ENCODE results near the gene TRIAP1.

TRIAP1 gene

DNA sequence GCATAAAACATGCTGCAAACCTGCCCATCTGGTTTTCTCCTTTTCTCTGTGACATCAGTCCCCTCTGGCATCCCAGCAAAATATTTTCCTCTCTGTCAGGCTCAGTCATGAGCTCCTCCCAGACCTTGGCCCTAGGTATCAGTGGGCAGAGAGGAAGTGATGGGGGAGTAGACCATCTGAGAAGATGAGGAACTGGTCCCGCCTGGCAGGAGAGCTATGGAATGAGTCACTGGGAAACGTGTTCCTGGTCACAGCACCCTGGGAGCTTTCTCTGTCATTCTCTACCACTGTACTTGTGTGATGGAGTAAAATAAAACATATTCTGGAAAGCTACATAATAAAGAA, 28.4 kb upstream of the TRIAP1 start:
- H3K9me3 Mint-ChIP-seq, result no peaks in the 10 kb centered on the region
- H3K4me3 Mint-ChIP-seq, result no peak overlapping the region
- H3K27me3 Mint-ChIP-seq, result no peaks in the 10 kb centered on the region
- no peak overlapping the region for H3K27ac Mint-ChIP-seq
- H3K36me3 Mint-ChIP-seq (ENCODE audit: low read depth), result no peaks in the 10 kb centered on the region
- peaks cover 36% of the 10 kb centered on the region for H3K4me1 Mint-ChIP-seq (ENCODE audit: low read depth)

DNA sequence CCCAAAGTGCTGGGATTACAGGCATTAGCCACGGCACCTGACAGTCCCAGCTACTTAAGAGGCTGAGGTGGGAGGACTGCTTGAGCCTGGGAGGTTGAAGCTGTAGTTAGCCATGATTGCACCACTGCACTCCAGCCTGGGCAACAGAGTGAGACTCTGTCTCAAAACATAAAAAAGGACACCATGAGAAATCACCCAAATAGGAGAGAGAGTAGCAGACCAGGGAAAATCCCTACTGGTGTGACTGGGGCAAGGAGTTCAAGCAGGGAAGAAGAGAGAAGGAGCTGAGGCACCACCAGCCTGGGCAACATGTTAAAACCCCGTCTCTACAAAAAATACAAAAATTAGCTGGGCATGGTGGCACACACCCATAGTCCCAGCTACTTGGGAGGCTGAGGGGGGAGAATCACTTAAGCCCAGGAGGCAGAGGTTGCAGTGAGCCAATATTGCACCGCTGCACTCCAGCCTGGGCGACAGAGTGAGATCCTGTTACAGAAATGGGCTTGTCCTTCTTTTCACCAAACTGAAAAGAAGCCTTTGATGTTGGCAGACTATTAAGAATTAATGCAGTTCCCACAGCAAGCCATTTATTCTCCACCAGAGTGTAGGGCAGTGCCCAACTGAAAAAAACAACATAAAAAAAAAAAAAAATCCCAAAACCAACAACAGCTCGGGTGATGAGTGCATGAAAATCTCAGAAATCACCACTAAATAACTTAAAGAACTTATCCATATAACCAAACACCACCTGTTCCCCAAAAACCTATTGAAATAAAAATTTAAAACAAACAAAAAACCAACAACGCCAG, 27.8 kb upstream of the TRIAP1 start:
- Mint-ChIP-seq H3K27ac (no peak overlapping the region), H3K4me3 (no peak overlapping the region), H3K4me1 (ENCODE audit: low read depth) (peaks cover 36% of the 10 kb centered on the region), H3K36me3 (ENCODE audit: low read depth) (no peaks in the 10 kb centered on the region), H3K9me3 (no peaks in the 10 kb centered on the region), H3K27me3 (no peaks in the 10 kb centered on the region)

DNA sequence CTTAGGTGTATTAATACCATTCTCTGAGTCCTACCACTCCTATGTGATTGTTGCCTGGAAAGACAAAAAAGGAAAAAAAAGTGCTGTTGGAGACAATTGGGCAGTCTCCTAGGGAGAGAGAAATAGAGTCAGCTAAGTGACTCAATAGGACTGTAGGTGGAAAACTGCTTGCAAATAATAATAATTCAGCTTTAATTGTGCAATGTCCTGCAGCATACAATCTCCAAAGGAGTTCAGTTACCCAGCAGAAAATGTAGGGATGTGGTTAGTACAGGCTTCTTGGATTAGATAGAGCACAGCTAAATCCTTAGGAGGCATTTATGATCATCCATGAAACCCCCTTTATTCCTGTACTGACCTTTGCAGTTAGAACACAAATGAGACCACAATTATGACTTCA, 26.3 kb upstream of the TRIAP1 start:
- H3K27ac Mint-ChIP-seq, result no peak overlapping the region
- peaks cover 45% of the 10 kb centered on the region for H3K4me1 Mint-ChIP-seq (ENCODE audit: low read depth)
- H3K27me3 Mint-ChIP-seq, result no peaks in the 10 kb centered on the region
- H3K4me3 Mint-ChIP-seq, result no peak overlapping the region
- H3K36me3 Mint-ChIP-seq (ENCODE audit: low read depth), result peaks cover 7% of the 10 kb centered on the region
- H3K9me3 Mint-ChIP-seq, result no peaks in the 10 kb centered on the region

DNA sequence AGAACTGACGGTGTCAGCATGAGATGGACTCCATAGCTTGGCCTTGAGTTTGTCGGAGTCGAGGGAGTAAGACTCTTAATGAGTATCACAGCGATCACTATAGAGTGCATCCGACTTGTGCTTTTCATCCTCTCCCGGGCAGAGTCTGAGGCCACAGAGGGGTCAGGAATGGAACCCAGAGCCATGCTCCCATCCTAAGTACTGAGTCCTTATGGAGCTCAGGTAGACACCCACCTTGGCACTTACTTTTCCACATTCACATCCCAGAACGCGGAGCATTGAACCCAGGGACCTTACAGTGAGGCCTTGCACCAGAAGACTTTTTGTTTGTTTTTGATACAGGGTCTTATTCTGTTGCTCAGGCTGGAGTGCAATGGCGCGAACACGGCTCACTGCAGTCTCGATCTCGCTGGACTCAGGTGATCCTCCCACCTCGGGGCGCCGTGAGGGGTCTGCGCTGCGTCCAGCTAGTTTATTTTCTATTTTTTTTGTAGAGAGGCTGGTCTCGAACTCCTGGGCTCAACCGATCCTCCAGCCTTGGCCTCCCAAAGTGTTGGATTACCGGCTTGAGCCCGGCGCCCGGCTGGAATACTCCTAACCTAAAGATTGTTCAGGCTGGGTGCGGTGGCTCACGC, 24.1 kb upstream of the TRIAP1 start:
- Mint-ChIP-seq H3K9me3 (no peaks in the 10 kb centered on the region), H3K4me1 (ENCODE audit: low read depth) (peaks cover 66% of the 10 kb centered on the region), H3K27me3 (no peaks in the 10 kb centered on the region), H3K27ac (peak overlapping the region; percentile 76), H3K36me3 (ENCODE audit: low read depth) (peaks cover 28% of the 10 kb centered on the region), H3K4me3 (peak overlapping the region; percentile 91)

DNA sequence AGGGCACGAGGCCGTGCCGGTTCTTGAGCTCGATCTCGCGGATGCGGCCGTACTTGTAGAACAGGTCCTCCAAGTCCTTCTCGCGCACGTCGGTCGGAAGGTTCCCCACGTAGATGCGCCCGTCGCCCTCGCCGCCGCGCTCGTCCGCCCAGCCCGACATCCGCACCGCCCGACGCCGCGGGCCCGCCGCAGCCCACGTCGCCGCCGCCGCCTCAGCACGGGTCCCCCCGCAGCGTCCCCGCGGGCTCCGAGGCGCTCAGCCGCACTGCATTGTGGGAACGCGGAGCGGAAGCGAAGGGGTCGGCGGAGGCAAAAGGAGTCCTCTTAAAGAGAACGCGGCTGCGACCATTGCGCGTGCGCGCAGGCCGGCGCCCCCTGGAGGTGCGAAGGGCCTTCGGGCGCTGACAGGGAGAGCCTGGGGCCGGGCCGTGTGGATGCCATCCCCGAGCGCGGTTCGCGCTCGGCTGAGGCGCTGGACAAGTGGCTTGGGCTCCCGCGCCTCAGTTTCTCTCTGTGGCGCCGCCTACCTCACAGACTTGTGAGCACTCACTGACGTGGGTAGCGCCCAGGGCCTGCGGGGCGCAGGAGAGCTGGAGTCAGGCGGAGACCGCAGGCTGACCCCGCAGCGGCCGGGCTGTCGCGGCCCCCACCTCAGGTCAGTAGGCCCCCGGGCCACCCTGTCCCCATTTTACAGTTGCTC, 23.4 kb upstream of the TRIAP1 start, which contains the start of gene SRSF9:
Gene SRSF9, minus strand, starts transcription at position 299 of the 700 bp plus-strand sequence. Its CDS starts 139 bp downstream, at position 160.
- Mint-ChIP-seq H3K4me3 (peak within 1 kb of the TSS; percentile 91), H3K27ac (peak within 1 kb of the TSS; percentile 77), H3K27me3 (no peaks in the 10 kb centered on the region), H3K36me3 (ENCODE audit: low read depth) (peaks cover 35% of the 10 kb centered on the region), H3K9me3 (no peaks in the 10 kb centered on the region), H3K4me1 (ENCODE audit: low read depth) (peaks cover 68% of the 10 kb centered on the region)

DNA sequence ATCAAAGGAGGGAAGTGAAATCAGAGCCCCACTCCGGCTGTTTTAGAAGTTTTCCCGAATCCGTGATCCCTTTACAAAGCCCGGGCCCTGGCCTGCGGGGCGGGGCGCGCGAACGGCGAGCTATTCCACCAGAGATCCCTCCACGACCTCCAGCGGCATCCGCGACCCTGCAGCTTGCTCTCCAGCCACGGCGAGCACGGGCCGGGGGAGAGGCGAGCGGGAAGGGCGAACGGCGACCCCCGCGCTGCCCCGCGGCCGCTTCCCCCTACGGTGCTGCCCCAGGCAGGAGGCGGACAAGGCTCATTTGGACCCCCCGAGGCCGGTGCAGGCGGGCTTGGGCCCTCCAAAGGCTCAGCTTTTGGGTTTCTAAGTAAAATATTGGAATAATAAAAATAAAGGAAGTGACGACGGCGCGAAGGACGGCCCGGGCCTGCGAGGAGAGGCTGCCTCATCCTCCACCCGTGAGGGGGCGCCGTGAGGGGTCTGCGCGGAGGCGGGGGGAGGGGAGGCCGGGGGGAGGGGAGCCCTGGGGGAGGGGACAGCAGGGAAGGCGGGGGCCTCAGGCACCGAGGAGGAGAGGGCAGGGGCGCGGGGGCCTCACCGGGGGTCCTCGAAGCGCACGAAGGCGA, 22.8 kb upstream of the TRIAP1 start:
- H3K4me1 Mint-ChIP-seq (ENCODE audit: low read depth), result peaks cover 66% of the 10 kb centered on the region
- peaks cover 41% of the 10 kb centered on the region for H3K36me3 Mint-ChIP-seq (ENCODE audit: low read depth)
- H3K27me3 Mint-ChIP-seq, result no peaks in the 10 kb centered on the region
- peak overlapping the region; percentile 91 for H3K4me3 Mint-ChIP-seq
- H3K27ac Mint-ChIP-seq, result peak overlapping the region; percentile 77
- H3K9me3 Mint-ChIP-seq, result no peaks in the 10 kb centered on the region

DNA sequence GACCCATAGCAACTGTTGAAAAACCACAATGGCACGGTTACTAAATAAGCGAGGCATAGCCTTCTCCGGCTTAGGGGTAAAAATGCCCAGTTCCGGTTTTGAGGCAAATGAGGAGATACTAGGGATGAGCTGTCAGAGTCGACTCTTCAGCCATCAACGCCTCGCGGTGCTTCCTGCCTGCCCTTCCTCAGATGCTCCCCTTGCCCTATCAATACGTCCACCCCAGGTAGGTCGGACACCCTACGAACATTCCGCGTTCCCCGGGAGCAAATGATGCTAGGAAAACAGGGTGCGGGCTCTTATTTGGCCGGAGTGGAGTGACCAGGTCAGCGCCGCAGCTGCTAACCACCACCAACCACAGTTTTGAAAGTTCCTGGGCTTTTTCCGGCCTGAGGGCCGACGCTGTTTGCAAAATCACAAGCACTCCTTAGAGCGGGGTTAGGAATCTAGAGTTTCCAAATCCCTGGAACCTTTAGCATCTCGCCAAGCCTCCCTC, 22.2 kb upstream of the TRIAP1 start:
- peaks cover 63% of the 10 kb centered on the region for H3K4me1 Mint-ChIP-seq (ENCODE audit: low read depth)
- H3K27me3 Mint-ChIP-seq, result no peaks in the 10 kb centered on the region
- peaks cover 47% of the 10 kb centered on the region for H3K36me3 Mint-ChIP-seq (ENCODE audit: low read depth)
- peak overlapping the region; percentile 91 for H3K4me3 Mint-ChIP-seq
- H3K27ac Mint-ChIP-seq, result peak overlapping the region; percentile 77
- no peaks in the 10 kb centered on the region for H3K9me3 Mint-ChIP-seq

DNA sequence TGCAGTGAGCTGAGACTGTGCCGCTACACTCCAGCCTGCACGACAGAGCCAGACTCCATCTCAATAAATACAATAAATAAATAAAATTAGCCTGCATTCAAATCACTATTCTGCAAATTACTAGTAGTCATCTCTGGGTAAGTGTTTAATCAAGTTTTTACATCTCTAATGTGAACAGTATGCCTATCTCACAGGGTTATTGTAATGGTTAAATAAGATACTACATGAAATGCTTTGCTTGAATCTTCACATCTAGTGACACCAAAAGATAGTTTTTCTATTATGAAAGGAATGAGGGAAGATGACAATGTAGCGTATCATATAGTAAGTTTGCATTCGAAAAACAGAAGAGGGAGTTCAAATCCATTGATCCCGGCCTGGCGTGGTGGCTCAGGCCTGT, 21.3 kb upstream of the TRIAP1 start:
- peaks cover 56% of the 10 kb centered on the region for H3K36me3 Mint-ChIP-seq (ENCODE audit: low read depth)
- H3K27ac Mint-ChIP-seq, result no peak overlapping the region
- H3K4me1 Mint-ChIP-seq (ENCODE audit: low read depth), result peaks cover 57% of the 10 kb centered on the region
- H3K27me3 Mint-ChIP-seq, result no peaks in the 10 kb centered on the region
- peak overlapping the region; percentile 91 for H3K4me3 Mint-ChIP-seq
- no peaks in the 10 kb centered on the region for H3K9me3 Mint-ChIP-seq

DNA sequence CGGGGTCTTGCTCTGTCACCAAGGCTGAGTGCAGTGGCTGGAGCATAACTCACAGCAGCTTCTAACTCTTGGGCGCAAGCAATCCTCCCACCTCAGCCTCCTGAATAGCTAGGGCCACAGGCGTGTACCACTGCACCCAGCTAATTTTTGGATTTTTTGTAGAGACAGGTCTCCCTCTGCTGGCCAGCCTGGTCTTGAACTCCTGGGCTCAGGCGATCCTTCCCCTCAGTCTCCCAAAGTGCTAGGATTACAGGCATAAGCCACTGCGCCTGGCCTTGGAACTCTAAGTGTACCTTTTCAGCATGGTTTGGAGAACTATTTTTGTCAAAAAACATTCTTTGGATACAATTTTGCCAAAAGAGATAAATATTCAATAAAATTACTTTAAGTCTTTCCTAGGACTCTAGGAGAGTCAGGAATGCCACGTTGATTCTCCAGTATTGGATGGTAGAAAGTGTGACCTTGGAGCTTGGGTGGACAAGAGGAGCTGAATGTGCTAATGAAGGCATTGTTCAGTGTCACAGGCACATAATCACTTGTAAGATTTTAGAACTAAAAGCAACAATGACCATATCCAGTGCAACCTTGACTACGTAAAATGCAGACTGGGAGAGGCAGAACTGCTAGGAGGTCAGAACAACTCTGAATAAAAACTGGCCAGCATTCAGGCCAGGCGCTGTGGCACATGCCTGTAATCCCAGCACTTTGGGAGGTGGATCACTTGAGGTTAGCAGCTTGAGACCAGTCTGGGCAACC, 20.6 kb upstream of the TRIAP1 start:
- H3K4me3 Mint-ChIP-seq, result peak overlapping the region; percentile 14
- H3K27me3 Mint-ChIP-seq, result no peaks in the 10 kb centered on the region
- peak overlapping the region; percentile 50 for H3K27ac Mint-ChIP-seq
- H3K4me1 Mint-ChIP-seq (ENCODE audit: low read depth), result peaks cover 51% of the 10 kb centered on the region
- H3K36me3 Mint-ChIP-seq (ENCODE audit: low read depth), result peaks cover 63% of the 10 kb centered on the region
- no peaks in the 10 kb centered on the region for H3K9me3 Mint-ChIP-seq

DNA sequence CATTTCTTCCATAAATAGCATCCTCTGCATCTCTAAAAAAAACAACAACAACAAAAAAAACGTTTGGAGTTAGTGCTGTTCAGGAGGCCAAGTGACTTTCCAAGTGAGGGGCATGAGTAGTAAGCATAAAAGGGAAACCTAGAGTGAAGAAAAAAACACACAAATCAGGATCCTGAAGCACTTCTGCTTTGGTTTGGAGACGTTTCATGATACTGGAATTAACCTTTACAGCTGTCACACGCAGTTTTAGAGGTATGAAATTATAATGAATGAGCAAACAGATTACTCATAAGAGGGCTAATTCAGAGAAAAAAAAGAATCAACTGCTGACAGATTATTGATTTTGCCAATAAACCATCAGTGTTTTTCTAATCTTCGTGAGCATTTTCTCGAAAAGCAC, 19.6 kb upstream of the TRIAP1 start:
- Mint-ChIP-seq H3K27me3 (no peaks in the 10 kb centered on the region), H3K27ac (peak overlapping the region; percentile 53), H3K4me1 (ENCODE audit: low read depth) (peaks cover 44% of the 10 kb centered on the region), H3K36me3 (ENCODE audit: low read depth) (peaks cover 68% of the 10 kb centered on the region), H3K4me3 (no peak overlapping the region), H3K9me3 (no peaks in the 10 kb centered on the region)

DNA sequence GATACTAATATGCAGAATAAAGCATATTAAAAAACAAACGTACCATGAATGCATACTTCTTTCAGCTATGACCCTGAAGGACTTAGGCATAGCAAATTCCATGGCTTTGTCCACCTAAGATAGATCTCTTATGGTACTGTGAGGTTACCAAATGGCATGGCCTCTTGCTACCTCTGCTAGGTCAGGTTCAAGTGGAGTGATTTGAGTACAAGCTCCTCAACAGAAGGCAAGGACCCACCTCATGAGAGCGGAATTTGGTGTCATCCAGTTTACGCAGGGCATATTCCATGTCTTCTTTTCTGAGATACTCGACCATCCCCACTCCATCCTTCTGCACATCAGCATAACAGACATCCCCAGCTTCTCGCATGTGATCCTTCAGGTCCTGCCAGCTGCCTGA, 17.5 kb upstream of the TRIAP1 start:
- Mint-ChIP-seq H3K27me3 (no peaks in the 10 kb centered on the region), H3K9me3 (no peaks in the 10 kb centered on the region), H3K4me3 (no peak overlapping the region), H3K4me1 (ENCODE audit: low read depth) (peaks cover 36% of the 10 kb centered on the region), H3K27ac (peak overlapping the region; percentile 55), H3K36me3 (ENCODE audit: low read depth) (peaks cover 81% of the 10 kb centered on the region)

DNA sequence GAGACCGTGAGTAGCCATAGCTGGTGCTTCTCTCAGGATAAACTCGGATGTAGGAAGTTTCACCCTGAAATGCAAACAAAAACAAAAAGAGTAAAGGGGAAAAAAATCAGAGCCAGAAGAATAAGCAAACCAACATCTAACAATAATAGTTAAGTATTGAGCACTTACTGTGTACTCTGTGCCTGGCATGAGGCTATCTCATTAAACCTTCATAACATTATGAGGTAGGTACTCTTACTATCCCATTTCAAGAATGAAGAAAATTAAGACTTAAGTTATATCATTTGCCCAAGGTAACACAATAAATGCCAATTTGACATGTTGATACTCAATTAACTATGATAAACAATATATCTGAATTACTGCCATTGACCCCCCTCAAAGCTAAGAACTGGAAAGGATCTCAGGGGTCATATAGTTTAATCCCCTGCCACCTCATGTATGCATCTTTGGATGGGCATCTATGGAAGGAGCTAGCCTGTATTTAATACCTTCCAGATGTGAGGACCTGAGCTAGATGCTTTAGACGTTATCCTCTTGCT, 16.0 kb upstream of the TRIAP1 start:
- no peak overlapping the region for H3K4me3 Mint-ChIP-seq
- H3K27ac Mint-ChIP-seq, result peak overlapping the region; percentile 76
- H3K9me3 Mint-ChIP-seq, result no peaks in the 10 kb centered on the region
- H3K36me3 Mint-ChIP-seq (ENCODE audit: low read depth), result peaks cover 79% of the 10 kb centered on the region
- peaks cover 25% of the 10 kb centered on the region for H3K4me1 Mint-ChIP-seq (ENCODE audit: low read depth)
- H3K27me3 Mint-ChIP-seq, result no peaks in the 10 kb centered on the region

DNA sequence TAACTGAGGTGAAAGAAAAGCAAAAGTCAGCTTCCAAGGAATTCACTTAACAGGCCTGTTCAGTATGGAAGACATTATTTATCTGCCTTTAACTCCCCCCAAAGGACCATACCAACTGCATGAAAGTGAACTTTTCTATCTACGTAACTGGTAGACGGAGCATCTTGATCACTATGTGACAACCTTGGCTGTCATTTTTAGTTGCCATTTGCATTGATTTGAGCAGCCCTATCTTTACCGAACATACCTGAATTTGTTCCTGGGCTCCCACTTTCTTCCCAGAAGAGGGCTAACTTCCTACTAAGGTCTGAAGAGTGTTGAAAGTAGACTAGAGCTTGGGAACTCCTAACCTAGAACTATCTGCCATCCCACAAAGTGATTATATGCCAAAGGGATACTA, 14.0 kb upstream of the TRIAP1 start:
- peaks cover 5% of the 10 kb centered on the region for H3K4me1 Mint-ChIP-seq (ENCODE audit: low read depth)
- peaks cover 74% of the 10 kb centered on the region for H3K36me3 Mint-ChIP-seq (ENCODE audit: low read depth)
- H3K27me3 Mint-ChIP-seq, result no peaks in the 10 kb centered on the region
- no peak overlapping the region for H3K4me3 Mint-ChIP-seq
- H3K9me3 Mint-ChIP-seq, result no peaks in the 10 kb centered on the region
- no peak overlapping the region for H3K27ac Mint-ChIP-seq

DNA sequence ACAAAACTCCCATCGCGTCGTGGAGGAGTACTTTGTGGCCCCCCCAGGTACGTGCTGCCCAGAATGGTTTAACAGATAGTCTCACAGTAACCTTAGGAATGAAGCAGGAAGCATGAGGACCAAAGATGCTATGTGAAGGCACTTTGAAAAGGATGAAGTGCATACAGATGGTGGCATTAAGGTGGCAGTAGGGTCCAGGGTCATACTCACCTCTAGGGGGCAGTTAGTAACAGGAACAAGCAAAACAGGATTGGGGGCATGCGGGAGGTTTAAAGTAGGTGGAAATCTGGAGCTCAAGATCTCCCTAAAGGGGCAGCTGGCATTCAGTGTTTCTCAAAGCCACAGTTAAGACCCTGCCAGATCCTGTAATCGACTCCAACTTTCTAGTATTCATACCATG, 10.9 kb upstream of the TRIAP1 start:
- Mint-ChIP-seq H3K27me3 (no peaks in the 10 kb centered on the region), H3K36me3 (ENCODE audit: low read depth) (peaks cover 49% of the 10 kb centered on the region), H3K4me3 (no peak overlapping the region), H3K27ac (peak overlapping the region; percentile 60), H3K9me3 (no peaks in the 10 kb centered on the region), H3K4me1 (ENCODE audit: low read depth) (peaks cover 9% of the 10 kb centered on the region)
